ENCODE results near the gene CNNM3.
A peak's percentile ranks its signal among the peaks of the same experiment; 100 is the strongest.
"Not testable (repeated sequence)": the region's sequence is repeated elsewhere in the genome, so short reads cannot be mapped to it uniquely, and the experiment has no call there.

CNNM3 gene

DNA sequence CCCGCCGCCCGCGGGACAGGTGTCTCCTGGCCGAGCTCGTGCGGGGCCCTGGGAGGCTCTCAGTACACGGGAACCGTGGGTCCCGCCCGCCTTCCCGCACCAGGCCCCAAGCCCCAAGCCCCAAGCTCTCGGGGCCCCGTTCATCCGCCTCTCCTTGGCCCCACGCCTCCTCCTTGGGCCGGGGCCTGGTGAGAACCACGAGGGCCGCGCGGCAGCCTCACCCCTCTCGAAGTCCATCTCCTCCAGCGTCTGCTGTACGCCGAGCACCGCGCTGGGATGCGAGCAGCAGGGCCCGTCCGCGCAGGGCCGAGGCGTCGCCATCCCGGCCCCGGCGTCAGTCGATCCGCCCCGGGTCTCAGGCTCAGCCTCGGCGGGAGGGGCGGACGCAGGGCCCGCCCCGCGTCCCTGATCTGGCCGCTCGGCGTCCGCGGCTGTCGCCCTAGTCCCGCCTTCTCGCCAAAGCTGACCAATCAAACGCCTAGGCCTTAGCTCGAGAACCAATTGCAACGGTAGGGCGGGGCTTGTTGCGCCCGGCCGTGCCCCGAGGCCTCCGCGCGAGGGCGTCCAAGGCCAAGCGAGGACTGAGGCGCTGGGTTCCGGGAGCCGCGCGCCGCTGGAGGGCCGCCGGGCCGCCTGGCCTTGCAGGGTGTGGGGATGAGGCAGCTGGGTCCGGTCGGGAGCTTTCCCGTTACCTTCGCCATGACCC lies 41.8 kb downstream of the CNNM3 start, which contains the start of gene ANKRD39:
Gene ANKRD39, minus strand, starts transcription at position 350 of the 706 bp plus-strand sequence. Its CDS starts 29 bp downstream, at position 321.
- peak; percentile 90 for TF ChIP-seq CTCF (IDR thresholded peaks at IDR 0.05)
- TF ChIP-seq ZFX (IDR thresholded peaks at IDR 0.05; ENCODE audit: borderline replicate concordance): no peak
- H3K27ac ChIP-seq: peak within 1 kb of the TSS; percentile 82

DNA sequence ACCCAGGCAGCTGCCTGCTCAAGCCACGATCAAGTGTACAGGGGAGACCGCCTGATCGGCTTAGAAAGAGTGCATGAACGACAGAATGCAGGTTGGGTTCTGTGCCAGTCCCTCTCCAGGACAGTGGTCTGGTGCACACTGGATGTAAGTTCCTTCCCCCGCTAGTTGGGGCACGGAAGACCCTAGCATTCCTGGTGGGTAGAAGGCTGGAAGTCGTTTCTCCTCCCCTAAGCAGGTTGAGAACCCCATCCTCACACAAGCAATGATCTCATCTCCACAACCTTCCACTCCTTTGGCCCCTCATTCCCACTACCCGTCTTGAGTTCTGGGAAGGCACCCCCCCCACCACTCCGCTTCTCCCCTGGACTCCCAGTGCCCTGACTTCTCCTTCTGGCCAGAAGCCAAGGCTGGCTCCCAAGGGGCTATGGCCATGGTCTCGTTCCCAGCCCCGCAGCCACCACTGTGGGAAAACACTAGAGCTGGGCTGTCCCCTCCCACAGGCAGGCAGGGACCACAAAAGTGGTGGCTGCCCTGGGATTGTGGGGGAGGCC lies 43.1 kb downstream of the CNNM3 start:
- no peak for TF ChIP-seq ZFX (IDR thresholded peaks at IDR 0.05; ENCODE audit: borderline replicate concordance)
- no peak for TF ChIP-seq CTCF (IDR thresholded peaks at IDR 0.05)
- peak overlapping the region; percentile 82 for H3K27ac ChIP-seq

GRCh38 chr2:96859681-96860064 lies 43.6 kb downstream of the CNNM3 start:
- no peak for TF ChIP-seq CTCF (IDR thresholded peaks at IDR 0.05)
- TF ChIP-seq ZFX (IDR thresholded peaks at IDR 0.05; ENCODE audit: borderline replicate concordance): no peak
- H3K27ac ChIP-seq: peak overlapping the region; percentile 82

DNA sequence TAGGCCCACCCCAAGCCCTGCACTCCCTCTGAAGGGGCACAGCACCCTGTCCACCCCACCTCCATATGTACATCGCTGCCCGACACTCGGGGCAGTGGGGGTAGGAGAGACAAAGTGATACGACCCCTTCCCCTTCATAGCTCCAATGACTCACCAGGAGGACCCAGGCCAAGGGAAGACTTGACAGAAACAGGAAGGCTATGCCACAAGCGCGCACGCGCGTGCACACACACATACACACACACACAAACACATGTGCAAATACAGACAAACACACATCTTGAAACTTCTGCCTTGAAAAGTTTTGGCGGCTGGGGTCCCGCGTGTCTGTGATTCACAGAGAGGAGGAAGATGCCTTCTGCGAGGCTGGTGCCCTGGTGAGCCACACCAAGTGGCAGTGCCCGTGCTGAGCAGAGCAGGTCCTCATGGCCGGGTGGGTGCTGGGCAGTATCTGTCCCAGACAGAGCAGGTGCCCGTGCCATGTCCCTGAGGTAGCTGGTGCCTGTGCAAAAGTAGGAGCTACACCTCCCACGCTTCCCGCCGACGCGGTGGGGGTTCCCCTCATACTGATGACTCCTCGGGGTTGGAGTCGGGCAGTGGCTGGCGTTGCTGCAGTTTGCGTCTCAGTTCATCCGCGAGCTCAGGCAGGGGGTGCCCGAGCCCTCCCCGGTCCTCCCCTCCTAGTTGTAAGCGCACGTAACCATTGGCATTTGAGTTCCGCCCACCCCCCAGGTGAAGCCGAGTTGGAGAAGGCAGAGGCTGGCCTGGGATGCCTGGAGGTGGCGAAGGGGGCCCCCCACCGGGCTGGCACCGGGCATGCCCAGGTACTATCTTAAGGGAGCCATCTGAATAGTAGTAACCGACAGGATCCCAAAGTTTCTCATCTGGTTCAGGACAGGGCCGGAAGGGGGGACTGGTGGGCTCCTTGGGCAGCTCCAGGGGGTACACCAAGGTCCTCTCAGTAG lies 44.3 kb downstream of the CNNM3 start:
- H3K27ac ChIP-seq: peak overlapping the region; percentile 82
- TF ChIP-seq ZFX (IDR thresholded peaks at IDR 0.05; ENCODE audit: borderline replicate concordance): no peak
- TF ChIP-seq CTCF (IDR thresholded peaks at IDR 0.05): no peak

- no peak for TF ChIP-seq CTCF (IDR thresholded peaks at IDR 0.05)
- TF ChIP-seq ZFX (IDR thresholded peaks at IDR 0.05; ENCODE audit: borderline replicate concordance): no peak
Observed at GRCh38 chr2:96861074-96861473, 45.0 kb downstream of the CNNM3 start.

DNA sequence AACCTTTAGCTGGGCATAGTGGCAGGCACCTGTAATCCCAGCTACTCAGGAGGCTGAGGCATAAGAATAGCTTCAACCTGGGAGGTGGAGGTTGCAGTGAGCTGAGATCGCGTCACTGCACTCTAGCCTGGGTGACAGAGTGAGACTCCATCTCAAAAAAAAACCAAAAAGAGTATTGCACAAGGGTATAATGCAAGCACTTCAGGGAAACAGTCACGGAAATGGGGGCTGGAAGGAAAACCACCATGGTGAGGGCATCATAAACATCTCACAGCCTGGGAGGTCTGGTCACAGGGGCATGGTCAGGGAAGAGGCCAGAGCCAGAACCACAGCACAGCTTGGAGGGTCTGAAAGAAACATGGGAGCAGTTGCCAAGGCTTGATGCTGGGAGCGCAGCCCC lies 47.0 kb downstream of the CNNM3 start:
- H3K27ac ChIP-seq: not testable (repeated sequence)

More at GRCh38 chr2:96861074-96861473, 45.0 kb downstream of the CNNM3 start:
- H3K27ac ChIP-seq: 0 out of 2 replicates have a peak overlapping the region, but pooled peaks have one; percentile 82

- H3K27ac ChIP-seq: no peak overlapping the region
- no peak for TF ChIP-seq ZFX (IDR thresholded peaks at IDR 0.05; ENCODE audit: borderline replicate concordance)
- no peak for TF ChIP-seq CTCF (IDR thresholded peaks at IDR 0.05)
Observed at GRCh38 chr2:96863575-96864342, 47.7 kb downstream of the CNNM3 start.
